Muscle of back (tissue), 11 donors: Measurements from ENCODE around the gene PLXNB3. TPM values are rescaled to one million over a fixed set of nuclear protein-coding genes. Genes with fewer than 3 reads are reported as not detected.
"Not testable (repeated sequence)": the region's sequence is repeated elsewhere in the genome, so short reads cannot be mapped to it uniquely, and the experiment has no call there.

Source experiments
- DNase-seq, 3 donors: peaks; one replicate each; pipeline versions ENCODE4 v3.0.0 to v3.0.0-alpha.2; 2013
- polyA plus RNA-seq, 10 donors: library from polyadenylated mRNA; unstranded; fragments of 120-200 nt; gene quantifications; one replicate each; pipeline ENCODE4 v1.2.1, GENCODE V29; 2013; ENCODE audit not compliant: insufficient read length in 10 of 10

PLXNB3 gene
- polyA plus RNA-seq, 10 donors = 0.97 to 7.8 (median 3.8) TPM

GRCh38 chrX:153731845-153732215, 32.2 kb upstream of the PLXNB3 start:
- no peak for DNase-seq

GRCh38 chrX:153732401-153732800, 31.6 kb upstream of the PLXNB3 start:
- no peak for DNase-seq

- DNase-seq = no peak
Measured at GRCh38 chrX:153733651-153734240, 30.3 kb upstream of the PLXNB3 start.

GRCh38 chrX:153734871-153735270, 29.2 kb upstream of the PLXNB3 start:
- DNase-seq = no peak

- DNase-seq = no peak
Measured at GRCh38 chrX:153735274-153735673, 28.8 kb upstream of the PLXNB3 start.

DNA sequence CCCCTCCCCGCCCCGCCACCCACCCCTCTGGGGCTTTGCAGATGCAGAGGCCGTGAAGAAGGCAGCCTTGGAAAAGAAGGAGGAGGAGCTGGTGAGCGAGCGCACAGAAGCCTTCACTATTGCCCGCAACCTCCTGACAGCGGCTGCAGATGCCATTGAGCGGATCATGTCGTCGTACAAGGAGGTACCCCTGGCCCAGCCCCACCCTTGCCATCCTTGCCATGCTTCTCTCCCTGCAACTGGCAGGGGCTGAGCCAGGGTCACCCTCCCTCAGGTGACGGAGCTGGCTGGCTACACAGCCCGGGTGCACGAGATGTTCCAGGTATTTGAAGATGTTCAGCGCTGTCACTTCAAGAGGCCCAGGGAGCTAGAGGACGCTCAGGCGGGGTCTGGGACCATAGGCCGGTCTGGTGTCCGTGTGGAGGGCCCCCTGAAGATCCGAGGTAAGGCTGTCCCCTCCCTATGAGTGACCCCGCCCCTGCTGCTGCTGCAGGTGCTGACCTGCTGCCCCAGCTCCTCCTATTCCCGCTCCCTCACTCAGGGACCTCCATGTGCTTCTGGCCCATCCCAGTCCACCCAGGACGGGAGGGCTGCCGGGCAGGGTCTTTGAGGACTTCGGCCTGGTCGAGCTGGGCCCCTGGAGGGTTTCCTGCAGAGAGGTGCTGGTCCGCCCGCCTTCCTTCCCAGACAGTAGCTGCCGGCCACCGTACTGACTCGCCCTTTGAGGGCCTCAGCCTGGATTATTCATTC, 27.8 kb upstream of the PLXNB3 start:
- no peak for DNase-seq

- DNase-seq = no peak
Measured at GRCh38 chrX:153736871-153737441, 27.1 kb upstream of the PLXNB3 start.

GRCh38 chrX:153738056-153738605, 25.9 kb upstream of the PLXNB3 start:
- no peak for DNase-seq

DNA sequence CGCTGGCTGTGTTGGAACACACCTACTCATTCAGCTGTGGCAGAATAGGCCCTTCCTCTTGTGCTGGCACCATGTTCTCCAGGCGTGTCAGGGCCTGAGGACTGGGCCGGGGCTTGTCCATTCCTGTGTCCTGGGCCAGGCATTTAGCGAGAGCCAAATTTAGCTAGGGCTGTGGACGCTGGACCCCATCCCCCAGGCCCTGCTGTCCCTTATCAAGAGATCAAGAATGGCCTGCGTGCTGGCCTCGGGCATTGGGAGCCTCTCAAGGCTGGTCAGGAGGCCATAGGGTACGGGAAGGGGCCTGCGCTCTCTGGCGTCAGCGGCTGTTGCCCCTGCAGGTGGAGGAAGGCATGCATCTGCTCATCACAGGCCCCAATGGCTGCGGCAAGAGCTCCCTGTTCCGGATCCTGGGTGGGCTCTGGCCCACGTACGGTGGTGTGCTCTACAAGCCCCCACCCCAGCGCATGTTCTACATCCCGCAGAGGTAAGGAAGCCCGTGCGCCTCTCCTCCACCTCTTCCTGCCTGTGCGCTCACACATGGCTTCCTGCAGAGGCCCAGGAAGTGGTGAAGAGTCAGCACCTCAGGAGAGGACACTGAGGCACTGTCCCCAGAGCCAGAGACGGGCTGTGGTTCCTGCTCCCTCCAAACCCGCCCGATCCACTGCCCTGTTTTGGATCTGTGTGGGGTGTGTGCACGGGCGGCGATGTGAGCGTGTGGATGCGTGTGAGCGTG, 24.1 kb upstream of the PLXNB3 start:
- DNase-seq = no peak

DNA sequence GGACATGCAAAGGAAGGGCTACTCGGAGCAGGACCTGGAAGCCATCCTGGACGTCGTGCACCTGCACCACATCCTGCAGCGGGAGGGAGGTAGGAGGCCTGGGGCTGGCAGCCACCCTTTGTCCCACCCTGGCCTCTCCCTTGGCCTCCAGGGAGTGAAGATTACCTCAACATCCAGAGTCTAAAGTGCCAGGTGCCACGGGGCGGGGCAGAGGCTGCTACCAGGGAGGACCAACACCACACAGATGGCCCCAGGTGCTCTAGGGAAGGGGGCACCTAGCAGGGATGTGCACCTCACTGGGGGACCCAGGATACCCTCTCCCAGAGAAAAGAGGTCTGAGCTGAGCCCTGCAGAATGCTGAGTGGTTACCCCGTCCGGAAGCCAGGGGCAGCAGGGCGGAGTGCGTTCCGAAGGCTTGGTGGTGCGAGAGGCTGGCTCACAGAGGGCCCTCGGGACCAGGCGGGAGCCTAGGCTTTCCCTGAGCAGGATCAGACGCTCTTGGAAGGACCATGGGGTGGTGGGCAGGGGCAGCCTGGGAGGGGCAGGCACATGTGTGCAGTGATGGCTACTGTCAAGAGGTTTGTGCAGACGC, 23.3 kb upstream of the PLXNB3 start:
- no peak for DNase-seq

- DNase-seq = no peak
Measured at GRCh38 chrX:153741446-153741845, 22.6 kb upstream of the PLXNB3 start.

GRCh38 chrX:153742111-153742510, 21.9 kb upstream of the PLXNB3 start:
- DNase-seq = not testable (repeated sequence)

DNA sequence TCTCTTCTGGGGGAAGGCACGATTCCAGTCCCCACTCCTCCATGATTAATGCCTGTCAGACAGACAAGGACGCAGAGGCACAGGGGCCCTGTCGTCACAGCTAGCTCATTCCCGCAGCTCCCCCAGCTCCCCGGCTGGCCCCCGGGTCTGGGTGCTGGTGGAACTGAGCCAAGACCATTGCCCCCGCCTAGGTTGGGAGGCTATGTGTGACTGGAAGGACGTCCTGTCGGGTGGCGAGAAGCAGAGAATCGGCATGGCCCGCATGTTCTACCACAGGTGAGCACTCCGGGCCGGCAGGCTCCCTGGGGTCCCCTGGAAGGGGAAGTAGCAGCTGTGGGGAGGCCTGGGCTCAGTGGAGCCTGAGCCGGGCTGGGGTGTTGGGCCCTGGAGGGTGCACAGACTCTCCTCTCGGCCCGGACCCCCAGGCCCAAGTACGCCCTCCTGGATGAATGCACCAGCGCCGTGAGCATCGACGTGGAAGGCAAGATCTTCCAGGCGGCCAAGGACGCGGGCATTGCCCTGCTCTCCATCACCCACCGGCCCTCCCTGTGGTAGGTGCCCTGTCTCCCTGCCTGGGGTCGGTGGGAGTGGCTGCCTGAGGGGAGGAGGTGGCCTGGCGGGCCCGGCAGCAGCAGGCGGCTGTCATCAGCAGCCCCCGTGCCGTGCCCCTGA, 21.1 kb upstream of the PLXNB3 start:
- DNase-seq = not testable (repeated sequence)

DNA sequence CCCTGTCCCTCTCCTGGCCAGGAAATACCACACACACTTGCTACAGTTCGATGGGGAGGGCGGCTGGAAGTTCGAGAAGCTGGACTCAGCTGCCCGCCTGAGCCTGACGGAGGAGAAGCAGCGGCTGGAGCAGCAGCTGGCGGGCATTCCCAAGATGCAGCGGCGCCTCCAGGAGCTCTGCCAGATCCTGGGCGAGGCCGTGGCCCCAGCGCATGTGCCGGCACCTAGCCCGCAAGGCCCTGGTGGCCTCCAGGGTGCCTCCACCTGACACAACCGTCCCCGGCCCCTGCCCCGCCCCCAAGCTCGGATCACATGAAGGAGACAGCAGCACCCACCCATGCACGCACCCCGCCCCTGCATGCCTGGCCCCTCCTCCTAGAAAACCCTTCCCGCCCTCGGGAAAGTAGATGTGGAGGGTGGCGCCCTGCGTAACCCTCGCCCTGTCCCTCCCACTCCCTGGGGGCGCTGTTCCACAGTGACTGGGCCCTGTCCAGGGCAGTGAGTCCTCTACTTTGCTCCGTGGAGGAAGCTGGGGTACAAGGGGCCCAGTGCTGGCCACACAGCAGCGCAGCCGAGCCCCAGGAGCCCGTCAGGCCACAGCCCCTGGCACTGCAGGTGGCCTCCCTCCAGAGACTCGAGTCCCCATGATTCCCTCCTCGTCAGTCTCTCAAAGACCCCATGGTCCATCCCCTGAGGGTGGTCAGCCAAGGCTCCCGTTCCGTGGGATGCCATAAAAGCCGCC, 20.4 kb upstream of the PLXNB3 start:
- not testable (repeated sequence) for DNase-seq

- DNase-seq = no peak
Measured at GRCh38 chrX:153744210-153745066, 19.6 kb upstream of the PLXNB3 start.

GRCh38 chrX:153745067-153745433, 19.0 kb upstream of the PLXNB3 start:
- not testable (repeated sequence) for DNase-seq

GRCh38 chrX:153746359-153746758, 17.7 kb upstream of the PLXNB3 start:
- DNase-seq = no peak

DNA sequence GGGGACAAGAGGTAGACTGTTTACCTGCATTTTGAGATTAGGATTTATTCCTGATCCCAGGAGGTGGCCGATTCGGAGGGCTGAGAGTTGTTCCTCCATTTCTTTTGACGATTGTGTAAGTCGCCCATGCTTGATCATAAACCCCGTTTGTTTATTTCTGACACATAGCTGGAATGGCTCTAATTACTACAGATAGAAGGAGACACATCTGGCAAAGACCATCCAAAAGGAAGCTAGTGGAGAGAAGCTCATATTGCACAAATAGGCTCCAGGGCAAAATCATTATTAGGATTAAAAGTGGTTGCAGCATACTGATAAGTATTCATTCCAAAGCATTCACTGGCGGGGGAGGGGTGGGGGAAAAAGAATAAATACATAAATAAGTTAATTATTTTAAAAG, 17.1 kb upstream of the PLXNB3 start:
- not testable (repeated sequence) for DNase-seq

DNA sequence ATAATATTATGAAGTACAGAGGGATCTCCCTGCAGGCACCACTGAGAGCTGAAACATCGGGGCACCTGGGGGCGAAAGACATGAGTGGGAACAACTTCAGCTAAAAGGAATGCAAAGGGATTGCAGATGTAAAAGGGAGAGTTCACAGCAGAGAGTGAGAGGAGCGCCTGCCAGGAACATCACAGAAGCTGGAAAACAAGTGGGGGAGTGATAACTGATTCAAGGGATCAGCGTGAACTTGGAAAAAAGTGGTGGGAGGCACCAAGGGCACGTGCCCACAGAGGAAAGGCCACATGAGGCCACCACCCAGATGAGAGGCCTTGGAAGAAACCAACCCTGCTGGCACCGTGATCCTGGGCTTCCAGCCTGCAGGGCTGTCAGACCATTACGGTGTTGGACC, 15.0 kb upstream of the PLXNB3 start:
- not testable (repeated sequence) for DNase-seq
